Bronchial epithelial cell (primary cell): Measurements from ENCODE around the gene XRCC2. TPM values are rescaled to one million over a fixed set of nuclear protein-coding genes. Genes with fewer than 3 reads are reported as not detected.
"Not testable (repeated sequence)": the region's sequence is repeated elsewhere in the genome, so short reads cannot be mapped to it uniquely, and the experiment has no call there.

Experiments used
- DNase-seq: peaks from one replicate; pipeline ENCODE4 v3.0.0-alpha.2; 2010; ENCODE audit warnings: low read depth
- FAIRE-seq: peaks from 2 replicates; lab custom pipeline; 2011; peaks lifted over from hg19 to GRCh38; lab: Jason Lieb, UNC
- H3K27me3 ChIP-seq: 2 replicates; pipeline ENCODE4 v1.5.1; 2011; ENCODE audit warnings: low read length; ENCODE audit not compliant: control insufficient read depth, insufficient read depth
- H3K36me3 ChIP-seq: 2 replicates; pipeline ENCODE4 v1.5.1; 2011; ENCODE audit warnings: low read length; ENCODE audit not compliant: control insufficient read depth, insufficient read depth
- H3K4me3 ChIP-seq: 2 replicates; pipeline ENCODE4 v1.5.1; 2011; ENCODE audit warnings: mild to moderate bottlenecking, low read depth, low read length, control low read depth
- total RNA-seq: library from RNA; depleted of rRNA; stranded (reverse); fragments of >200 nt; gene quantifications from 2 replicates; pipeline ENCODE4 v1.2.1, GENCODE V29; 2014
- TF ChIP-seq, protein P1 (sequence below): IDR thresholded peaks from 2 replicates; pipeline ENCODE4 v1.5.1; 2011; ENCODE audit warnings: mild to moderate bottlenecking, moderate library complexity, low read length, control low read depth, inconsistent platforms; ENCODE audit not compliant: insufficient read depth, severe bottlenecking

Gene XRCC2
- 0.26 TPM in 2 replicates for total RNA-seq

GRCh38 chr7:152675759-152676636 is at the start of gene XRCC2:
Gene XRCC2 (minus strand): TSS chr7:152676141. CDS start chr7:152676079, 62 bp downstream.
- H3K27me3 ChIP-seq: no peaks in the 10 kb centered on the region
- peak within 1 kb of the TSS; percentile 85 for H3K4me3 ChIP-seq
- DNase-seq (peak; percentile 67), FAIRE-seq (no peak)
- no peaks in the 10 kb centered on the region for H3K36me3 ChIP-seq
- TF ChIP-seq, protein P1, sequence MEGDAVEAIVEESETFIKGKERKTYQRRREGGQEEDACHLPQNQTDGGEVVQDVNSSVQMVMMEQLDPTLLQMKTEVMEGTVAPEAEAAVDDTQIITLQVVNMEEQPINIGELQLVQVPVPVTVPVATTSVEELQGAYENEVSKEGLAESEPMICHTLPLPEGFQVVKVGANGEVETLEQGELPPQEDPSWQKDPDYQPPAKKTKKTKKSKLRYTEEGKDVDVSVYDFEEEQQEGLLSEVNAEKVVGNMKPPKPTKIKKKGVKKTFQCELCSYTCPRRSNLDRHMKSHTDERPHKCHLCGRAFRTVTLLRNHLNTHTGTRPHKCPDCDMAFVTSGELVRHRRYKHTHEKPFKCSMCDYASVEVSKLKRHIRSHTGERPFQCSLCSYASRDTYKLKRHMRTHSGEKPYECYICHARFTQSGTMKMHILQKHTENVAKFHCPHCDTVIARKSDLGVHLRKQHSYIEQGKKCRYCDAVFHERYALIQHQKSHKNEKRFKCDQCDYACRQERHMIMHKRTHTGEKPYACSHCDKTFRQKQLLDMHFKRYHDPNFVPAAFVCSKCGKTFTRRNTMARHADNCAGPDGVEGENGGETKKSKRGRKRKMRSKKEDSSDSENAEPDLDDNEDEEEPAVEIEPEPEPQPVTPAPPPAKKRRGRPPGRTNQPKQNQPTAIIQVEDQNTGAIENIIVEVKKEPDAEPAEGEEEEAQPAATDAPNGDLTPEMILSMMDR: no peak

- DNase-seq (no peak), FAIRE-seq (no peak)
- Histone ChIP-seq H3K36me3 (no peaks in the 10 kb centered on the region), H3K4me3 (no peak overlapping the region), H3K27me3 (no peaks in the 10 kb centered on the region)
- TF ChIP-seq, protein P1: no peak
Observed at GRCh38 chr7:152723364-152723763, 47.4 kb upstream of the XRCC2 start.

GRCh38 chr7:152712412-152713042 is 36.6 kb upstream of the XRCC2 start:
- H3K4me3 ChIP-seq, H3K27me3 ChIP-seq, H3K36me3 ChIP-seq, DNase-seq, FAIRE-seq: not testable (repeated sequence)

GRCh38 chr7:152711444-152711944 is 35.6 kb upstream of the XRCC2 start:
- no peak for FAIRE-seq
- DNase-seq: peak; percentile 48
- TF ChIP-seq, protein P1: no peak
- no peaks in the 10 kb centered on the region for H3K27me3 ChIP-seq
- no peak overlapping the region for H3K4me3 ChIP-seq
- H3K36me3 ChIP-seq: no peaks in the 10 kb centered on the region

- no peak for FAIRE-seq
- no peaks in the 10 kb centered on the region for H3K27me3 ChIP-seq
- H3K36me3 ChIP-seq: no peaks in the 10 kb centered on the region
- no peak for DNase-seq
- no peak overlapping the region for H3K4me3 ChIP-seq
- TF ChIP-seq, protein P1: no peak
Observed at GRCh38 chr7:152710153-152710442, 34.2 kb upstream of the XRCC2 start.
